GM19455 (cell line): ENCODE results near the gene LDLRAD3.
"Not testable (repeated sequence)": the region's sequence is repeated elsewhere in the genome, so short reads cannot be mapped to it uniquely, and the experiment has no call there.

Experiments used
- ATAC-seq: cut with Tn5 transposase; IDR thresholded peaks from one replicate; pipeline ENCODE4 v1.9.1; 2021; ENCODE audit not compliant: unreplicated experiment

The LDLRAD3 gene, protein sequence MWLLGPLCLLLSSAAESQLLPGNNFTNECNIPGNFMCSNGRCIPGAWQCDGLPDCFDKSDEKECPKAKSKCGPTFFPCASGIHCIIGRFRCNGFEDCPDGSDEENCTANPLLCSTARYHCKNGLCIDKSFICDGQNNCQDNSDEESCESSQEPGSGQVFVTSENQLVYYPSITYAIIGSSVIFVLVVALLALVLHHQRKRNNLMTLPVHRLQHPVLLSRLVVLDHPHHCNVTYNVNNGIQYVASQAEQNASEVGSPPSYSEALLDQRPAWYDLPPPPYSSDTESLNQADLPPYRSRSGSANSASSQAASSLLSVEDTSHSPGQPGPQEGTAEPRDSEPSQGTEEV

DNA sequence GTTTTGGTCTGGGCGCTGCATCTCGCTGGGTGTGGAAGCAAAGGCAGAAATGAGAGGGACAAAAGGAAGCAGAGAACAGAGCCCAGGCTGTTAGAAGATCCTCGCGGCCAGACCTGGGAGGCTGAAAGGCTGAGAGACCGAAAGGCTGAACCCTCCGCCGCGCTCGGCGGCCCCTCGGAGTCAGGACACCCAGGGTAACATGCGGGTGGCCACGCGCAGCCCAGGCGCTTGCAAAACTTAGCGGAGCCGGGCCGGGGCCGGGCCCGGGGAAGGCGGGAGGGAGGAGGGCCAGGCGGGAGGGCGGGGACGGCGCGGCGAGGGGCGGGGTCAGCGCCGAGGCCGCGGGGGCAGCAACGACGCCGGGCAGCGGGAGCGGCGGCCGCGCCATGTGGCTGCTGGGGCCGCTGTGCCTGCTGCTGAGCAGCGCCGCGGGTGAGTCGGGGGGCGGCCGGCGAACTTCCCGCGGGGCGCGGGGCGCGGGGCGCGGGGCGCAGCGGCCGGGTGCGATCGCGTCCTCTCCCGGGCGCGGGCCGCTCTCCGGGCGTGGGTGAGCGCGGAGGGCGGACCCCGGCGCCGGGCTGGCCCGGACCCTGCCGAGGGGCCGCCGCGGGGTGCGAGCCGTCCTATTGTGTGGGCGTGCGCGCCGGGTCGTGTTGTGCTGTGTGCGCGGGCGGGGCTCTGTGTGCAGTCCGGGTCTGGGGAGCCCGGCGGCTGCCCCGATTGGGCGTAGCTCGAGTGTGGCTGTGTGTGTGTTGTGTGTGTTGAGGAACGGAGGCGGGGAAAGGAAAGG lies at the start of gene LDLRAD3:
LDLRAD3 (plus strand) TSS at position 350 of the 790 bp plus-strand sequence; CDS start at position 387, 37 bp downstream.
- peak; percentile 68 for ATAC-seq

DNA sequence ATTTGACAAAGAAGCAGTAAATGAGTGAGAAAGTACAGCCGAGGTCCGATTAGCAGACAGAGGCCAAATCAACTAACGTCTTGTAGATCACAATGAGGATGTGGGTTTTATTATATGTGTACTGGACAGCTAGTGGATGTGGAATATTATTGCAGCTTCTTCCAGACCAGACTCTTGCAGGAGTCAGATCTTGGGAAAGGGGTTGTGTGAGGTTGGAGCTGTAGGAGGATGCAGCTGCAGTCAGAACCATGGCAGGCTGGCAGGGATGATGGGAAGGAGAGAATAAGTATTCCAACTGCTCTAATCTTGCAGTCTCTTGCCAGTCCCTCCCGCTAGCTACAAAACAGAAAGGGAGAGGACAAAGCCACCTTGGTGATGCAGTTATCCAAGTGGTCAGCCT lies 46.8 kb upstream of the LDLRAD3 start:
- ATAC-seq: no peak

DNA sequence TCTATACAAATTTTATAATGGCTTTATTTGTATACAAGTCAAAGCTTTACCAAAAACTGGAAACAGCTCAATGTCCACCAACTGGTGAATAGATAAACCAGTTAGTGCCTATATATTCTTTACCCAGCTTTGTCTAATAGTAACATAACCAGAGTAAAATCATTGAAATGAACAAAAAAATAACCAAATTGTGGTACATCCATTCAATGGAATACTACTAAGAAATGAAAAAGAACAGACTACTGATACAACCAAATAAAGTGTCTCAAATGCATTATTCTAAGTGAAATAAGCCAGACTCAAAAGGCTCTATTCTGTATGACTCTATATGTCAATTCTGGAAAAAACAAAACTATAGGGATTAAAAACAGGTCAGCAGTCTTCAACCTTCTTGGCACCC lies 40.9 kb upstream of the LDLRAD3 start:
- ATAC-seq: no peak

DNA sequence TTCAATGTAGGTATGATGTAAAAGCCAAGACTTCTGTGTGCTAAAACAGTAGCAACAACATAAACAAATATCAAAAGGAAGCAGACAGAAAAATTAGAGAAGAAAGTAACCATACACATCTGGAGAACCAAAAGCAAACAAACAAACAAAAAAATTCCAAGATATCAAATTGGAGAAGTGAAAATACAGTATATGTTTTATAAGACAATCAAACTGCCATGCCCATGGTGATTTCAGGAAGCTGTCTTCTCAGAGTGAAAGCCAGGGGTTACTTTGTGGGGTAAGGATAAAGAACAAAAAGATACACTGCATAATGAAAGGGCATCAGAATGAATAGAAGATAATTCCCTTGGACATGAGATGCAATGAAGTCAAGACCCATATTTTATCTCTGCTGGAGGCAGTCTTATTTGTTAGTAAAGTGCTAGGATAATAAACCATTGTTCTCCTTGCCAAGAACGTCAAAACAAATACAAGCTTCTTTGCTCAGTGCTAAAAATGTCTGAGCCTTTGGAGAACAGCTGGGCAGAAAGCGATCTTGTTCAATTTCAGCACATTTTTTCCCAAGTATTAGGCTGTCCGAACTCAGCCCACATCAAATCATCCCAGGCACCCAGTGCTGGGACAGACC lies 38.1 kb upstream of the LDLRAD3 start:
- ATAC-seq: no peak

DNA sequence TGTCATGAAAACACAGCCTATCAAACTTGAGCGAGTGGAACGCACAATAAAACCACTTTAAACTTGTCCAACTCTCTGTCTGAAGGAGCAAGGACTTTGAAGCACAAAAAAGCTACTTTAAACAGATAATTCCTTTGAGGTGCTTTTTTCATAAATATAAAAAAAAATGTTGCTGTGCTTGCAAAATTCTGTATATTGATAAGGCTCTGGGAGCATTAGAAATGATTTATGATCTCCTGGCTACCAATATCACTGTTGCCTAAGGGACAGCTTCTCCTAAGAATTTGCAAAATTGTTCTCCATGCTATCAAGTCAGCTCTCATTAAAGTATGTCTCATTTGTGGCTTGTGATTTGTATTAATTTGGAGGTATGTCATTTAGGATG lies 37.6 kb upstream of the LDLRAD3 start:
- ATAC-seq: no peak

DNA sequence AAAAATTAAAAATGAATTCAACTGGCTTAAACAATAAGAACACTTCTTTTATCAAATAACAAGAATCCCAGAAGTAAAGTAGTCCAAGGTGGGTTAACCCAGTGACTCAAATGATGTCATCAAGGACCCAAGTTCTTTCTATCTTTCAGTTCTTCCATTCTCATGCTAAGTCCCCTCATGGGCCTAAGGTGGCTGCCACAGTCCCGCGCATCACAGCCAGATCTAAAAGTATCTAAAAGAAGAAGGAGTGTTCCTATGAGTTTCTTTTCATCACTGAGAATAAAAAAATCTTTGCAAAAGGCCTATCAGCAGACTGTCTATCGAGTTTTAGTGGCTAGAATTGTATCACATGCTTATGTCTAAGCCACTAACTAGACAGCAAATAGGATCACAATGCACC lies 37.2 kb upstream of the LDLRAD3 start:
- ATAC-seq: no peak

DNA sequence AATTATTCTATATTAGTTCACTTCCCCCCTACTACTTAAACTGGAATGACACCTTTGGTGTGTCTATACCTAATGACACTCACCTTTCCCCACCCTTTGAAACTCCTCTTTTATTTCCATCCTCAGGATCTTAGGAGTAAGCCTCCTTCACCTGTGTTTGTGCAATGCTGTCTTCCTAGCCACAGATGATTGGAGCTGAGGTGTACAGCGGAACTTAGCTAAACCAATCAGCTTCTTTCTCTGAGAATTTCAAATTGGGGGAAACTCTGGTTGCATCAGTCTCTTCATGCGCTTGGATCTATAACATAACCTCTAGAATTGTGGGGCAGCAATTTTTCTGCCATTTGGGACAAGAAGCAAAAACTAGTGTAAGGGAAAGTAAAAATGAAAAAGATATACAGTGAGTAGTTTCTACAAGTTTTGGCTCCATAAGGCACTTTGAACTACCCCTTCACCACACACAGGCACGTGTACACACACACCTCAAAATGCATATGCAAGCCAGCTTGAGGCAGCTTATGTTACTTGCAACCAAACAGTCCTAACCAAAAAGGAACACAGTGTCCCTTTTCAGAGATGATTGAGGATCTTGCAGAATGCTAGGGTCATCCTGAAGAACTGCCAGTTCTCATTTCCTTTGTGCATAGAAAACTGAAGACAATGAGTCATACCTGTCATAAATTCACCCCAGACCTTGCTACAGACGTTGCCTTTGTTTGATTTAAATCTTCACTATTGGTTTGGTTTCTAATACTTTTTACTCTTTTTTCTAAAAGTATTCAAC lies 36.0 kb upstream of the LDLRAD3 start:
- peak; percentile 80 for ATAC-seq

DNA sequence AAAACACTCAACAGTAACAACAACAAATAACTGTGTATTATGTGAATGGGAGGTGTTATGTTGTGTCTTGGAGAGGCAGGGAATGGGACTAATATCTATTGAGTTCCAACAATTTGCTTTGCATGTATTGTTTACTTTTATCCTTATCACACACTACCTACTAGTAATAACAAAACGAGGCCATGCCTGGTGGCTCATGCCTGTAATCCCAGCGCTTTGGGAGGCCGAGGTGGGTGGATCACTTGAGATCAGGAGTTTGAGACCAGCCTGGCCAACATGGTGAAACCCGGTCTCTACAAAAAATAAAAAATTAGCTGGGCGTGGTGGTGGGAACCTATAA lies 35.5 kb upstream of the LDLRAD3 start:
- ATAC-seq: peak; percentile 19

DNA sequence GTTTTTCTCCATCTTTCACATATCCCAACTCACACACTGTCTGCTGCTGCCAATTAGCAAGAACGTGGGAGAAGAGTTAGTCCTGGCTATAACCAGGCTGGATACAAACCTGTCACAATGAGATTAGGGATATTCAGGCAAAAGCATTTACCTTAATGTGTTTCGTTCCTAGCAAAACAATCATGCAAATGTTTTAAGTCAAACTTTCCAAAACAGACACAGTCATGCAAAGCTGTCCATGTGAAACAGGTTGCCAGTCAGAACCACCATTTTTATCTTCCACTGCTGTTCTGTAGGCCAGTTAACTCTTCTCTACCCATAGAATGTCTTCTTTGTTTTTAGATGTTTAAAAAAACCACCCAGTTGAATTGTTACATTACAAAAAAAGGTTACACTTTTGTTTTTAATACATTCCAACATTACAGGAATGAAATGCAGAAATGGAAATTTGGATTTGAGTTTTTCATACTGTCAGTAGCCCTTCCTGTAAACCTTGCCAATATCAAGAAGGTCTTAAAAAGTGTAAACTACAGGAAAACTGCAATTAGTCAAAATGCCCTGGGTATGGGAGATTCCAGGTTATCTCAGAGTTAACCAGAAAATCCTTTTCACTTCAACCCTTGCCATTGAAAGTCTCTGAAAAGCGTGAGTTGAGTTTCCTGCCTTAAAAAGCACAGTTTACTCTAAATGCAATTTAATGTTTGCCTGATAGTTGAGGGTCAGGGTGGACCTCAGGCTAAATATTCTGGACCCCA lies 34.2 kb upstream of the LDLRAD3 start:
- ATAC-seq: no peak

DNA sequence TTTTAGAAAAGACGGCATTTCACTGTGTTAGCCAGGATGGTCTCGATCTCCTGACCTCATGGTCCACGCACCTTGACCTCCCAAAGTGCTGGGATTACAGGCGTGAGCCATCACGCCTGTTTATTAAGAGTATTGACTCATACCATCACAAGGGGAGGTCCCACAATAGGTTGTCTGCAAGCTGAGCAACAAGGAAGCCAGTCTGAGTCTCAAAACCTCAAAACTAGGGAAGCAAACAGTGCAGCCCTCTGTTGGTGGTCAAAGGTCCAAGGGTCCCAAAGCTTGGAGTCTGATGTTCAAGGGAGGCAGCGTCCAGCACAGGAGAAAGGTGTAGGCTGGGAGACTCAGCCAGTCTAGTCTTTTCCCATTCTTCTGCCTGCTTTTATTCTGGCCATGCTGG lies 32.8 kb upstream of the LDLRAD3 start:
- no peak for ATAC-seq

DNA sequence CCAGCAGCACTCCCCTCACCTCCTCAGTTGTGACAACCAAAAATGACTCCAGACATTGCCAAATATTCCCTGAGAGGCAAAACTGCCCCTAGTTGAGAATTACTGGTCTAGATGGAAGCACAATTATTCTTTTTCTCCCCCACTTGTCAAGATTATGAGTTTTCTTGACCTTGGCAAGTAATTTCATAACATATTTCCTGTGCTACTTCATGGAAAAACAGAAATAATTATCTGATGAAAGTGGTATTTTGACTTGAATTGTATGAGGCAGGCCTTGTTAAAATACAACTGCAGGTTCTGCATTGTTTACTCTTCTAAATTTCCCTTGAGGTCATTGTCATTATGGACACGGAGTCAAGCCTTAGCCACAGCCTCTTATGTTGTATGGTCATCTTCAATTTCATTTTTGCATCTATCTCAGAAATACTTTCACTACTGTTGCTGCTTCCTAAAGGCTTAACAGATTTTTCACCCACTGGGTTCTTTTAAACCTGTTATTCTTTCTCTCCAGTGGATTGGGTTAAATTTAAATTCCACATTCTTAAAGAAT lies 32.2 kb upstream of the LDLRAD3 start:
- no peak for ATAC-seq

DNA sequence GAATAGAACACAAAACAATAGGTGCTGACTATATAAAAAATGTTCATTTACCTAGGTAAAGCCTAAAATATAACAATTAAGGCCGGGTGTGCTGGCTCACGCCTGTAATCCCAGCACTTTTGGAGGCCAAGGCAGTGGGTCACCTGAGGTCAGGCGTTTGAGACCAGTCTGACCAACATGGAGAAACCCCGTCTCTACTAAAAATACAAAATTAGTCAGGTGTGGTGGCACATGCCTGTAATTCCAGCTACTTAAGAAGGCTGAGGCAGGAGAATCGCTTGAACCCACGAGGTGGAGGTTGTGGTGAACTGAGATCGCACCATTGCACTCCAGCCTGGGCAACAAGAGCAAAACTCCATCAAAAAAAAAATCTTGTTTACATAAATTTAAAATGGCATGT lies 31.4 kb upstream of the LDLRAD3 start:
- ATAC-seq: not testable (repeated sequence)

DNA sequence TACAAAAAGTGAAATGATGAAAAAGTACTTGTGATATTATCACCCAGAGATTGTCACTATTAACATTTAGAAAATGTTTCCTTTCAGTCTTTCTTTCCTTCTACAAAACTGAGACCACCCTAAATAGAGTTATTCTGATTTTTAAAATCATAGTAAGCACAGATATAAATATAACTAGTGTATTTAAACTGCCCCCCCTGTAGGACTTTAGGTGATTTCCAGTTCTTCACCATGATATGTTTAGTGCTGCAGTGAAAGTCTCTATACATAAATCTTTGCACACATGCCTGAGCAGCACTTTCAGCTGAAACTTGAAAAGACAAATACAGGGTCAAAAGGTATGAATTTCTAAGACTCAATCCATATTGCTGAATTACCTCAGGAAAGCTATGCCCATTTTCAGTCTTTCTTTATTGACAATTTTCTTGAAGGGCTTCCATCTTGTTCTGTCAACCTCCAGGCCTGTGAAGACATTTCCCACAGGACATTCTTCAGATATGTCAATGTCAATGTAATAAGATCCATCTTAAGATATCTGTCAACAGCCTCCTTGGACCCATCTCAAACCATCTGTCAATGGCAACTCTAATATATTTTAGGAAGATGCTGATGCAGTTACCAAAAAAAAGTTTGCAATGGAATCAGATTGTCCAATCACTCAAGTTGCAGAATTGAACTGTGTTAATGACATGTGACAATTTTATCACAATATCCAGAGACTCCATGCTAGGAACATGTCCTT lies 30.8 kb upstream of the LDLRAD3 start:
- no peak for ATAC-seq

DNA sequence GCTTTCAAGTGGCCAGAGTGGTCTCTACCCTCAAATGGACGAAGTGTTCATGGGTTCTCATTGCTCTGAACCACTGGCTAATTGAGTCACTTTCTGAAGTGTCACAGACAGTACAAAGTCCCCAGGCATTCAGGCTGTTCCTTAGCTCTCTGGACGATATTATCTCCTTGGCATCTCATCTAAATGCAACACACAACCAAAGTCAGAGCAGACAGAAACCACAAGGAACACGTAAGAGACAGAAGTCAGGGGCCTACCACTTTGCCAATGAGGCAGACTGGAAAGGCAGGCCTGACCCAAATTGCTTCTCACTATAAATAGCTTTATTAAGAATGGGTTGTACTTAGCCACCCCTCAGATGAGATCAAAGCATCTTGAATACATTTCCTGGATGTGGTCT lies 29.0 kb upstream of the LDLRAD3 start:
- ATAC-seq: no peak

DNA sequence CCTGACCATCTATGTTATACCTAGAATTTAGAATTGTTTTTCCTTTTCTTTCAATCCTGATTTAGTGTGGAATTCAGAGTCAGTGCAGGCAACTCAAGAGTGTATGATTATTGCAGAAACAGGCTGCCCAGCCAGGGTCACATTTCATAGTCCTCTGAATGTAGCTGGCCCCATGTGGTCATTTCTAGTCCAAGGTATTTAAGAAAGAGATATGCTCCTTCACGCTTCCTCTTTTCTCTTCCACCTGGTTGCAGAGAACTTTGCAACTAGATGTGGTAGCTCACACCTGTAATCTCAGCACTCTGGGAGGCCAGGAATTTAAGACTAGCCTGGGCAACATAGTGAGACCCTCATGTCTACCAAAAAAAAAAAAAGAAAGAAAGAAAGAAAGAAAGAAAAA lies 27.6 kb upstream of the LDLRAD3 start:
- ATAC-seq: no peak

DNA sequence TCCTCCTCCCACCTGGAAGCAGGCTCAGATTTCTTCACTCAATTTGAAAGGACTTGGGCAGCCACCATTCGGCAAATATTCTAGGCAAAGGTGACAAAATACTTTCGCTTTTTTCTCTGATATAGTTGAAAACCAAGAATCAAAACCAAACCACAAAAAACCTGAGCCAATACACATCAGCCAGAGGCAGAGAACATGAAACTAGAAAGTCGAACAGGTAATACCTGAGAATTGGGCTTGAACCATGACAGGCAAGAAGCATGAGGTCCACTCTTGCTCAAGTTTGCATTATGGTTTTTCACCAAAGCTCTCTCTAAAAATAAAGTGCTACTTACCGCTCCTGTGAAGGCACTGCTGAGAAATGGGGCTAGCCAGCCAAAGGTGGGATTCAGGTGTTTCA lies 26.2 kb upstream of the LDLRAD3 start:
- ATAC-seq: no peak

DNA sequence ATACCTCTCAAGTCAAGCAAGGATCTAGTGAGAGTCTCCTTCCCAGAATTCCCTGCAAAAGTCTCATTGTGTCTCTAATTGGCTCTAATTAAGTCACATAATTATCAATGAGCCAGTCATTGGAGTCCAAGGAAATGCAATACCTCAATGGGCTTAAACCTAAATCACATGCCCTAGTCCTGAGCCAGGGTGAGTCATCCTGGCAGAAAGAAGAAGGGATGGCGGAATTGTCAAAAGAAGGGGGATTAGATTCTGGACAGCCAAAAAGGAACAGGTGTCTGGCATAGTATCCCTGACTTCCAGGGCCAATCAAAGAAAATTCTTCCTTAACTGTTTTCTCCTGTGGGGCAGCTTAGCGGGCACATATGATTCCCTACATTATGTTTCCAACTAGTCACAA lies 25.1 kb upstream of the LDLRAD3 start:
- ATAC-seq: no peak

DNA sequence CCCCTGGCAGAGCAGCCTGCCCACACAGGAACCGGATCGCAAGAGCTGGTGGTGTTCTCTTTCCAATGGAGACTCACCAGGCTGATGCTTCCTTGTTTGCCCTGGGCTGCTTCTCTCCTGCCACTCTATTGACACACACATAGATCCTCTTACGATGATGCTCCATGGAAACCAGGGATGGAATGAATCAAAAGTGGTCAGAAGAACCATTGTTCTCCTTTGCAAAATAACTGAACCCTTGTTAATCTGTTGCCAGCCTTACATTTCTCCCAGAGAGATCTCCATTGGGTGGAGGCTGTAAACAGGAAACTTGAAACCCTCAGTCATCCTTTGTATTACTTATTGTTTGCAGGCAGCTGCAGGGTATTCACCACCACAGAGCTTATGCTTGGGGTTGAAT lies 24.6 kb upstream of the LDLRAD3 start:
- no peak for ATAC-seq

DNA sequence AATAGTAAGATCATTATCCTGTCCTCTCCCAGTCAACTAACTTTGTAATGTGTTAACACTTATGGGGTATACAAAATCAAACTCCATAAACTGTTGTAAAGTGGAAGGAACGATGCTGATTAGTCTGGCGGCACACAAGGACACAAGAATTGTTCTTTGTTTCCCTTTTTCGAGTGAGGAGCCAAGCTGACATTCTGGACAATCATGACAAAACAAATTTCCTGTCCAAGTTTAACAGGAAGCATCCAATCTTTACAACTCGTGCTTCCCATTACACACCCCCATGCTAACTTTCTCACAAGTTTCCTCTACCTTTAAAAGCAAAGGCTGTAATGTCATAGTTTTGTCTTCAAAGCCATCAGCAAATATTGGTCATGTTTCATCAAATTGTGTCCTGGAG lies 20.4 kb upstream of the LDLRAD3 start:
- no peak for ATAC-seq

DNA sequence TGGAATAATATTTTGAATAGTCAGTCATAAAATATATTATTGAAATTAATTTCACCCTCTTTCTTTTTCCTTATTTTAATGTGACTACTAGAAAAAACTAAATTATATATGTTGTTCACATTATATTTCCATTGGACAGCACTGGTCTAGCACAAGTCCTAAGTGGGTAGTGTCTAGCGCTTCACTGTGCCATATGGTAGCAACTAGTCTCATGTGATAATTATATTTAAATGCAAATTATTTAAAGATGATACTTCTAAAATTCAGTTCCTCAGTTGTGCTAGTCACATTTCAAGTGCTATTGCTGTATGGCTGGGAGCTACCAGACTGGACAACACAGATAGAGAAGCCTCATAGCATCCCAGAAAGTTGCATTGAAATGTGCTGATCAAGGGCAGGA lies 19.1 kb upstream of the LDLRAD3 start:
- no peak for ATAC-seq
